IPS DF 4.7 (cell line): ENCODE results near the gene KCNC3.

Source experiments
- DNase-seq: peaks from one replicate; pipeline ENCODE4 v3.0.0-alpha.2; 2013; ENCODE audit warnings: low spot score; ENCODE audit errors: extremely low read depth

Gene KCNC3

DNA sequence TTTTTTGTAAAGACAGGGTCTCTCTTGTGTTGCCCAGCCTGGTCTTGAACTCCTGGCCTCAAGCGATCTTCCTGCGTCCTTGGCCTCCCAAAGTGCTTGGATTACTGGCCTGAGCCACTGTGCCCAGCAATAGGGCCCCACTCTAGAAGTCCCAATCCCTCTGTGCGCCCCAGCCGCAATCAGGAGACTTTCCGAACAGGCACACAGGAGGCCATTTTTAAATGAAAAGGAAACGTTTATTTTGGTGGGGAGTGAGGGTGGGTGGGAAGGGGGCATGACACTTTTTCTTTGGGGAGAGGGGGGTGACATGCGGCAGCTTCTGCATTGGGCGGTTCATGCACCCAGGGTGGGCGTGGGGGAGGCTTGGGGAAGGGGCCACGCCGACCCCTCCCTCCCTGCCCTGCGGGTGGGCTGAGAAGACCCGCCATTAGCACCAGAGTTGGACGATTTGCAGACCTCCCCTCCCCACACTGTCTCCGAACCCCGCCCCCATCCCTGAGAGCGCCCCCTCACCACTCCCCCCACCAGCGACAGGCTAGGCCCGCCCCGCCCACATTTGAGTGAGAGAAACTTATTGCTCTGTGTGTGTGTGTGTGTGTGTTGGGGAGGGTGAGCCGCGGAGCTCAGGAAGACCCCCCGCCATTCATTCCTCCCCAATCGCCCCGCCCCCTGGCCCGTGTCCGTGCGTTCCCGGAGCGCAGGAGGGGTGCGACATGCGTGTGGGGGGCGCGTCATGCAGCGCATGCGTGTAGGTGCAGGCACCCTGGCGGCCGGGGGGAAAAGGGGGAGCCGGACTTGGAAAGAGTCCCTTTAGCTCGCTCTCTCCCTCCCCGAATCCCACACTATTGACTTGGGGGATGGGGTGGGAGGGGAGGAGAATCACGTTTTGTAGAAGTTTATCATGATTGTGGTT, 17.2 kb downstream of the KCNC3 start:
- DNase-seq, result no peak

DNA sequence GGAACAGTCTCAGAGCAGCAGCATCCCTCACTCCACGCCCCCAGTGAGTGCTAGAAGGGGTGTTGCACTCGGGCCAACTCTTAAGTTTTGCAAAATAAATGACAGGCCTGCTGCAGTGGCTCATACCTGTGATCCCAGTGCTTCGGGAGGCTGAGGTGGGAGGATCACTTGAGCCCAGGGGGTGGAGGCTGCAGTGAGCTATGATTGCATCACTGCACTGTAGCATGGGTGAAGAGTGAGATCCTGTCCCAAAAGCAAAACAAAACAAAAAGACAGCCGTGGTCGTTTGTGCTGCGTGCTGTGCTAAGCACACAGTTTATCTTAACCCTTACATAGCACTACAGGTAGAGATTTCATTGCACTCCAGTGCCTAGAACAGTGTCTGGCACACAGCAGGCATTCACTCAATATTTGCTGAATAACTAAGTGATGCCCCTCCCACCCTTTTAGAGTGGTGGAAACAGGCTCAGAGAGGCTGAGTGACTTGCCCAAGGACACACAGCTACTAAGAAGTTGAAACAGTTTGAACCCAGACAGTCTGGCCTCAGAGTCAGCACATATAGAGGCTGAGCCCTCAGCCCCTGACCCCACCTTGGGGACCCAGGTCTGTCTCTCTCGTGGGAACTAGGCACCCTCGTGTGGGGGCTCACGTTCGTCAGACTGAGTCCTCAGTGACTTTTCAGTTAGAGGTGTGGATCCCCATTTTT, 18.3 kb downstream of the KCNC3 start:
- DNase-seq, result no peak

DNA sequence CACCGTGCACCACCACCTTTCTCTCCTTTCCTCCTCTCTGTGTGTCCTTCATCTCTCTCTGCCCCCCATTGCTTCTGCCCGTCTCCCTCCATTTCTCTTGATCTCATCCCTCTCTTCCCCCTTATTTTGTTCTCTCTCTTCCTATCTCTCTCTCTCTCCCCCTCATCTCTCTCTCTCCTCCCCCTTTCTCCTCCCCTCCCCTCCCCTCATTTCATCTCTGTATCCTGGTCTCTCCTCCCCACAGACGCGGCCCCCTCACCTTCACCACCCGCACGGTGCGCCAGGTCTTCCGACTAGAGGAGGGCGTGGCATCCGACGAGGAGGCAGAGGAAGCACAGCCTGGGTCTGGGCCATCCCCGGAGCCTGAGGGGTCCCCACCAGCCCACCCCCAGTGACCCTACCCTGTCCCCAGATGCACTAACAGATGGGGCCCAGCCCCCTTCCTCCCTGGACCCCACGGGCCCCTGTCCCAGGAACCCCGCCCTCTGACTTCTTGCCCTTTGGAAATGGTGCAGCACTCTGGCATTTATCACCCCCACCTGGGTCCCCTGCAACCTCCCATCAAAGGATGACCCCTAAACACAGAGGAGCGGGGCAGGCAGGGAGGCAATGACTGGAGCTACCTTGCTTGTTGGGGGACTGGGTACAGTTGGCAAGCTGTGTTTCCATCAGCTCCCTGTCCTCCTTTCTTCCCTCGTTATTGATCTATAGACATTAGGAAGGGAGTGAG, 19.6 kb downstream of the KCNC3 start:
- DNase-seq, result no peak

DNA sequence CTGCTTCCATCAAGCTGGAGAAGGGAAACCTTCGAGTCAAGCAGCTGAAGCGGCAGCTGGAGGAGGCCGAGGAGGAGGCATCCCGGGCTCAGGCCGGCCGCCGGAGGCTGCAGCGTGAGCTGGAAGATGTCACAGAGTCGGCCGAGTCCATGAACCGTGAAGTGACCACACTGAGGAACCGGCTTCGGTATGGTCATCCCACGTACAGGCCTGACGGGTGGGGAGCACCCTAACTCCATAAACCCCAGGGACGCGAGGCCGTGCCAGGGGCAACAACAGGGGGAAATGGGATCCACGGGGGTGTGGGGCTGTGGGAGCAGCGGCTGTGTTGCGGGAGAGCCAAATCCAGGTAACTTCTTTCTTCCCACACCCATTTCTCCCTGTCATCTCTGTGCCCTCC, 20.2 kb downstream of the KCNC3 start:
- DNase-seq, result no peak

DNA sequence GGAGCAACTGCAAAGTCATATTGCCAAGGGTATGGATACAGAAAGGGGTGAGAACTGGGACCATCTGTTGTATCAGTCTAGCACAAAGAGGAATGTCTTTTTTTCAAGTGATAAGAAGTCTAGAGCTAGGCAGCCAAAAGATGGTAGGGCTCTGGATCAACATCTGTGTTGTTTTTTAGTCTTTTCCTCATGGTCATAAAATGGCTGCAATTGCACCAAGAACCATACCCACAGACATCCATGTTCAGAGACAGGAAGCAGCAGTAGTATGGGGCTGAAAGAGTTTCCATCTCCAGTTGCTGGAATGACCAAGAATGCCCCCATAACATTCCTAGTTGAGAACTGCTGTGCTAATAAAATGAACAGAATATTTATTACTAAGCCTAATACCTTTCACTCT, 25.6 kb downstream of the KCNC3 start:
- no peak for DNase-seq

DNA sequence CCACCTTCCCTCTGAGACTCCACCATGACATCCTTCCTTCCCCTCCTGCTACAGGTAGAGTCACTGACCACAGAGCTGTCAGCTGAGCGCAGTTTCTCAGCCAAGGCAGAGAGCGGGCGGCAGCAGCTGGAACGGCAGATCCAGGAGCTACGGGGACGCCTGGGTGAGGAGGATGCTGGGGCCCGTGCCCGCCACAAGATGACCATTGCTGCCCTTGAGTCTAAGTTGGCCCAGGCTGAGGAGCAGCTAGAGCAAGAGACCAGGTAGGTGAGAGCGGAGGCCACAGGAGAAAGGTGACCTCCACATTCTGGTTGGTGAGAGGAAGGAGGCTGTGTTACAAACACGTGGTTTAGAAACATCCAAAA, 27.6 kb downstream of the KCNC3 start:
- no peak for DNase-seq

DNA sequence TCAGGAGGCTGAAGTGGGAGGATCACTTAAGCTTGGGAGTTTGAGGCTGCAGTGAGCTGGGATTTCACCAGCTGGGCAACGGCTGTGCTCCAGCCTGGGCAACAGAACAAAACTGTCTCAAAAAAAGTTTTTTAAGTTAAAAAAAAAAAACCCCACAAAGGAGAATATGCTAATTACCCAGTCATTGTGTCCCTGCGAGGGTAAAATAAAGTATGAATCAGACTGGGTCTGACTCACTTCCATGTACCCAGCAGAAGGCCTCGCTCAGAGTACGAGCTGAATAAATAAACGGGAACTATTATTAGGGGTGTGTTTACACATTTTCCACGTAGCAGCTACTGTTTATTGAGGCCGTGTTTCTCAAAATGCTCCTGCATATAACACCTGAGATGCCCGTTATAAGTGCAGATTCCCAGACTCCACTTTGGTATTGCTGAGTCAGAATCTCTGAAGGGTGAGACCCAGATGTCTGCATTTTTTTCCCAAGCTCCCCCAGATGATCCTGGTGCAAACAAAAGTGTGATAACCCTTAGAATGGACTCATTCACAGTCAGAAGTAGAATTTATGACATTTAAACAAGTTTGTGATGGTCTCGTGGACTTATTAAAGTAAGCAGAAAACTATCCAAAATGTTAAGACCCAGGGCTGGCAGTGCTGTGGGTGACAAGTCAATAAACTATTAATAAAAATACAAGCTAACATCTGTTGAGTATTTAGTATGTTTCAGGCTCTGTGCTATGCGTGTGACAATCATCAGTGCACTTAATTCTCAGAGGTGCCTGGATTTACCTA, 28.2 kb downstream of the KCNC3 start:
- DNase-seq, result no peak

DNA sequence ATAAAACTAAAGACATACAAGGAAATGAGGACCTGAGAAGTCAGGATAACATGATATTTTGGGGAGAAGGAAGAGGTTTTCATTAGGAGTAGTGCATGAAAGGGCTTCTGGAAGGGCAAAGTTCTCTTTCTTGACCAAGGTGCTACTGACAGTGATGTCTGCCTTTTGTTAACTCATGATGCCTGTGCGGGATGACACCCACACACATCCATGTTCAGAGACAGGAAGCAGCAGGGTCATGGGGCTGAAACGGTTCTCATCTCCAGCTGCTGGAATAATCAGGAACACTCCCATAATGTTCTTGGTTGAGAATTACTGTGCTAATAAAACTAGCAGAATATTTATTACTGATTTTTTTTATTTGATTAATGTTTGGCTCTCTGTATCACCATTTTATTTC, 29.1 kb downstream of the KCNC3 start:
- DNase-seq, result no peak

DNA sequence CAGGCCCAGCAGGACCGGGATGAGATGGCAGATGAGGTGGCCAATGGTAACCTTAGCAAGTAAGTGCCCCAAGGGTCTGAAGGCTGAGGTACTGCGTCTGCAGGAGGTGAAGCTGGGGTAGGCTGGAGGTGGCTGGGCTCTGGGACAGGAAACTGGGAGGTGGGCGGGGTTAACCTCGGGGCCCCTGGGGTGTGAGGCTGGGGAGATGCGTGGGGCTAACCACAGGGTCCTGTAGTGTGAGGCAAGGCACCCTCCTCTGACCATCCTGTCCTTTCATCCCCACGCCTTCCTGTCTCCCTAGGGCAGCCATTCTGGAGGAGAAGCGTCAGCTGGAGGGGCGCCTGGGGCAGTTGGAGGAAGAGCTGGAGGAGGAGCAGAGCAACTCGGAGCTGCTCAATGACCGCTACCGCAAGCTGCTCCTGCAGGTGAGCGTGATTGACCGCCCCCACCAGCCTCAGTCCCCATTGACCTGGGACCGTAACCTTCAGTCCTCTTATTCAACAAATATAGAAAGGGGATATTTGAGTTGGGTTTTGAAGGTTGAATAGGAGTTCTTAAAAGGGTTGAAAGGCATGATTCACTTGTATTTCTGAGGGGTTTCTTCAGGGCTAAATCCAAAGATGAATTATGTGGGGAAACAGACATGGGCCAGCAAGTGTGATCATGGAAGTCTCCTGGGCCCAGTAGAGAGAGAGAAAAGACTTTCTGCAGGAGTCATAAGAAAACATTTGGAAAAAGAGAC, 35.7 kb downstream of the KCNC3 start:
- DNase-seq, result no peak

DNA sequence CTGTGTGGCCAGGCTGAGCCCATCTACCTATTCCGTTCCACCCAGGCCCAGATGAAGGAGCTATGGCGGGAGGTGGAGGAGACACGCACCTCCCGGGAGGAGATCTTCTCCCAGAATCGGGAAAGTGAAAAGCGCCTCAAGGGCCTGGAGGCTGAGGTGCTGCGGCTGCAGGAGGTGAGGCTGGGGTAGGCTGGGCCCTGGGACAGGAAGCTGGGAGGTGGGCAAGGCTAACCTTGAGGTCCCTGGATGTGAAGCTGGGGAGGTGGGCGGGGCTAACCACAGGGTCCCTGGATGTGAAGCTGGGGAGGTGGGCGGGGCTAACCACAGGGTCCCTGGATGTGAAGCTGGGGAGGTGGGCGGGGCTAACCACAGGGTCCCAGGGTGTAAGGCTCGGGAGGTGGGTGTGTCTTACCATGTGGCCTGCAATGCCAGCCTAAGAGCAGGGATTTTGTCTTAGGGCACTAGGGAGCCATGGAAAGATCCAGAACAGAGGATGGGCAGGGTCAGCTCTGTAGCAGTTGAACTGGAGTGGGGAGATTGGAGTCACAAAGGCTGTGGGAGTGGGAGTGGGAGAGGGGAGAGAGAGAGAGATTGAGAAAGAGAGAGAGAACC, 36.9 kb downstream of the KCNC3 start:
- no peak for DNase-seq

DNA sequence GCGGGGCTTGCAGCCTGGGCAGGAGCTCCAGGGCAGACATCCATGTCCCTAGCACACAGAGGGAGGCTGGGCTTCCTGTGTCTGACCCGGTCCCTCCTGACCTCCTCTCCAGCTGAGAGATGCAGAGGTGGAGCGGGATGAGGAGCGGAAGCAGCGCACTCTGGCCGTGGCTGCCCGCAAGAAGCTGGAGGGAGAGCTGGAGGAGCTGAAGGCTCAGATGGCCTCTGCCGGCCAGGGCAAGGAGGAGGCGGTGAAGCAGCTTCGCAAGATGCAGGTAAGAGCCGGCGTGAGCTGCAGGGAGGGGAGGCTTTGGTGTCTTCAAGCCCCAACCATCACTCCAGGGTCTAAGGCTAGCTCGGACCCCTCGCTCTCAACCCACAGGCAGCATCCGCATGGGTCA, 38.4 kb downstream of the KCNC3 start:
- DNase-seq, result no peak

DNA sequence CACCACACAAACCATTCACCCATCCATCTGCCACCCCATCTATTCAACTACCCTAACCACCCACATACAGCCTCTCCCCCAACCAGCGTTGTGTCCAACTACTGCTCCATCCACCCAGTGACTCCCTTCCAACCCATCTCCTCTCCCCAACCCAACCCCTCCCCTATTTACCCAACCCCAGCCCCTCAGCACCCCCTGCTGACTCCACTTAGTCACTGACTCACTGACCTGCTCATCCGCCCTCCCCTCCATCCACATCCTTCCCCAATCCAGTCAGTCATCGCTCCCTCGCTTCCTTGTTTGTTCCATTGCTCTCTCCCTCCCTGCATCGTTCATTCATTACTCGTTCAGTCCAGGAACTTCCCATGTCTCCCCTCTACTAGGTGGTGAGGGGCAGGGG, 39.2 kb downstream of the KCNC3 start:
- DNase-seq, result no peak

DNA sequence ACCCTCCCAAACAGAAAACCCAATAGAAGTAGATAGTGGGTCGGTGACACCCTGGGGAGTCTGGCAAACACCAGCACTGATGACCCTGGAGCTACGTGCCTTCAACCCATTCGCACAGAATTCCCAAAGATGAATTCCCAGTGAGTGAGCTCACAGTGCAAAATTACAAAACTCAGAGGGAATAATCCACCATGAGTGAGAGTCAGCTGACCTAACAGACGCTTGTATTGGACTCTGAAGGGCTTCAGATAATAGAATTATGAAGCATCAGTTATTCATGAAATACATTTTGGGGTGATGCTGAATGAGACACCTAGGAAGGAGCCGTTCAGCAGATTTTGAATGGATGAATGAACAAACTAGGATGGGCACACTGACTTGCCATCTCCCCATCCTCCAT, 40.2 kb downstream of the KCNC3 start:
- DNase-seq, result no peak

DNA sequence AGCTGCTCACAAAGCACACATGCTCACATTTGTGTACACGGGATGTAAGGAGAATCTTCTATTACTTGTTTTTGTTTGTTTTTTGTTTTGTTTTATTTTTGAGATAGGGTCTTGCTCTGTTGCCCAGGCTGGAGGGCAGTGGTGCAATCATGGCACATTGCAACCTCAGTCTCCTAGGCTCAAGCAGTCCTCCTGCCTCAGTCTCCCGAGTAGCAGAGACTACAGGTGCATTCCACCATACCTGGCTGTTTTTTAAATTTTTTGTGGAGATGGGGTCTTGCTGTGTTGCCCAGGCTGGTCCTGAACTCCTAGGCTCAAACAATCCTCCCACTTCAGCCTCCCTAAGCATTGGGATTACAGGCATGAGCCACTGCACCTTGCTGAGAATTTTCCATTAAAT, 41.8 kb downstream of the KCNC3 start:
- DNase-seq, result no peak

DNA sequence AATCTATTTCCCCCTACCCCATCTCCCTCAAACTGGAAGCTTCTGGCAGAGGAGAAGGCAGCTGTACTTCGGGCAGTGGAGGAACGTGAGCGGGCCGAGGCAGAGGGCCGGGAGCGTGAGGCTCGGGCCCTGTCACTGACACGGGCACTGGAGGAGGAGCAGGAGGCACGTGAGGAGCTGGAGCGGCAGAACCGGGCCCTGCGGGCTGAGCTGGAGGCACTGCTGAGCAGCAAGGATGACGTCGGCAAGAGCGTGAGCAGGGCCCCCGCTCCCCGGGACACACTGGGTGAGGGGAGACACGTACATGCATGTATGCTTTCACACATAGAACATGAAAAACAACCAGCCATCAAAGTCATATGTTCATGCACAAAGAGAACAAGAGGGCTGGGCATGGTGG, 42.7 kb downstream of the KCNC3 start:
- no peak for DNase-seq

DNA sequence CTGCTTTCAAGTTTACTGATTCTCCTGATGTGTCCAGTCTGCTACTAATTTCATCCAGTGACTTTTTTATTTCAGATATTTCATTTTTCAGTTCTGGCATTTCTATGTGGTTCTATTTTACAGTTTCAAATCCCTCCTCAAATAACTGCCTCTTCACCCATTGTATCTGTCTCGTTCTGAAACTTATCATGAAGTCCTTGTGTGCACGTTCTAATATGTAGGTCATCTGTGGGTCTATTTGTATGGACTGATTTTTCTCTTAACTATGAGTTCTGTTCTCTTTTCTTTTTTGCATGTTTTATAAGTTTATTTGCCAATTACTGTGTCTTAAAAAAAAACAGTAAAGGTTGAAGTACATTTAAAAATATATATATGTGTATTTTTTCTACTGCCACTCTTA, 43.3 kb downstream of the KCNC3 start:
- no peak for DNase-seq

DNA sequence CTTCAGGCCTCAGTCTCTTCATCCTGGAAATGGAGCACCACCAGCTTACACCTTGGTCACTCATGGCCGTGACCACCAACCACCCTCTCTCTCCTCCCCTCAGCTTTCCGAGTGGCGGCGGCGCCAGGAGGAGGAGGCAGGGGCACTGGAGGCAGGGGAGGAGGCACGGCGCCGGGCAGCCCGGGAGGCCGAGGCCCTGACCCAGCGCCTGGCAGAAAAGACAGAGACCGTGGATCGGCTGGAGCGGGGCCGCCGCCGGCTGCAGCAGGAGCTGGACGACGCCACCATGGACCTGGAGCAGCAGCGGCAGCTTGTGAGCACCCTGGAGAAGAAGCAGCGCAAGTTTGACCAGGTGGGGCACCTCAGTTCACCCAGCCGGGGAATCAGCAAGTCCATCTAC, 47.7 kb downstream of the KCNC3 start:
- DNase-seq, result no peak

DNA sequence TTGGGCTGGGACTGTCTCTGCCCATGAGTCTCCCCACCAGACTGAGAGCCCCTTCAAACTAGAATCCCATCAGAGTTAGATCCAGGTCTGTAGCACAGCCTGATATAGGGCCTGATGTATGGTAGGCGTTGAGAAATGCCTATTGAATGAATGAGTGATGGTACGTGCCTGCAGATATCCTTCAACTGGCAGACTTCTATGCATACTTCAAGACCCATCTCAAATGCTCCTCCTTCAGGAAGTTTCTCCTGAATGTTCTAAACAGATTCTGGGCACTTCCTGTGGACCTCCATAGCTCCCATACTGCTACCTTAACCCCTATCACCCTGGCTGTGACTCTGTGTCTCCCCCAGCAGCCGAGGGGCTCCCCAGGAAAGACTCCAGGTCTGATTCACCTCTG, 48.2 kb downstream of the KCNC3 start:
- no peak for DNase-seq

DNA sequence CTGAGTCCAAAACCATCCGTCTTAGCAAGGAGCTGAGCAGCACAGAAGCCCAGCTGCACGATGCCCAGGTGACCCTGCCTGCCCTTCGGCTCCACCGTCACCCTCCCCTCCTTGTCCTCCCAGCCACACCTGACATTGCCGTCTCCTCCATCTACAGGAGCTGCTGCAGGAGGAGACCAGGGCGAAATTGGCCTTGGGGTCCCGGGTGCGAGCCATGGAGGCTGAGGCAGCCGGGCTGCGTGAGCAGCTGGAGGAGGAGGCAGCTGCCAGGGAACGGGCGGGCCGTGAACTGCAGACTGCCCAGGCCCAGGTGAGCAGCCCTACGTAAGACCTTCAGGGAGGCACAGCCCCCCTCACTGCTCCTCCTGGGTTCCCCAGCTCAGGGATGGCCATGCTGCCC, 49.1 kb downstream of the KCNC3 start:
- DNase-seq, result no peak

DNA sequence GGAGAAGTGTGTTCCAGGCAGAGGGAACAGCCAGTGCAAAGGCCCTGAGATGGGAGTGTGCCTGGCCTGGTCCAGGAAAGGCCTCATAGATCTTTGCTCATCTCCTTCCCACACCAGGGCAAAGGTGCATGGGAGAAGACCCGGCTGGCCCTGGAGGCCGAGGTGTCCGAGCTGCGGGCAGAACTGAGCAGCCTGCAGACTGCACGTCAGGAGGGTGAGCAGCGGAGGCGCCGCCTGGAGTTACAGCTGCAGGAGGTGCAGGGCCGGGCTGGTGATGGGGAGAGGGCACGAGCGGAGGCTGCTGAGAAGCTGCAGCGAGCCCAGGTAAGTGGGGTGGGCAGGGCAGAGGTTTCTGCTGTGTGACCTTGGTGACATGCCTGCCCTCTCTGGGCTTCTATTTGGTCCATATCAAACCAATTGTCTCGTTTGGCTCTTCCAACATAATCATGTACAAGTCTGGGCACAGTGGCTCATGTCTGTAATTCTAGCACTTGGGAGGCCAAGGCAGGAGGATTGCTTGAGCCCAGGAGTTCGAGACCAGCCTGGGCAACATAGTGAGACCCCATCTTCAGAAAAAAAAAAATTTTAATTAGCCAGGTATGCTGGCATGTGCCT, 51.1 kb downstream of the KCNC3 start:
- no peak for DNase-seq
